H1 (cell line): ENCODE results near the gene VAPB. TPM values are rescaled to one million over a fixed set of nuclear protein-coding genes. Genes with fewer than 3 reads are reported as not detected.

Experiments used
- CTCF ChIA-PET: fragments of 300-600 bp; sonication (Branson Sonifier 250); formaldehyde crosslinking; loops from one replicate; lab custom pipeline; 2021; ENCODE audit not compliant: partially characterized antibody; lab: Charles Lee
- POLR2A ChIA-PET: fragments of 300-600 bp; sonication (Branson Sonifier 250); formaldehyde crosslinking; loops from one replicate; lab custom pipeline; 2021; ENCODE audit warnings: inconsistent platforms; ENCODE audit not compliant: partially characterized antibody; lab: Charles Lee
- DNase-seq, 2 experiments: peaks; one replicate each; pipeline versions ENCODE4 v3.0.0 to v3.0.0-alpha.2; 2010 to 2022; ENCODE audit warnings: low spot score in 2 of 2, low read depth in 1 of 2, mixed read lengths in 1 of 2
- FAIRE-seq: peaks from 2 replicates; lab custom pipeline; 2011; peaks lifted over from hg19 to GRCh38; lab: Jason Lieb, UNC
- H2AFZ ChIP-seq: 2 replicates; pipeline ENCODE4 v1.8.1; 2012; ENCODE audit warnings: low read length, inconsistent platforms
- H2AK5ac ChIP-seq: 2 replicates; pipeline ENCODE4 v1.6.1; 2013; ENCODE audit warnings: low read depth, low read length
- H2BK120ac ChIP-seq: replicated peaks from 2 replicates; pipeline ENCODE3; 2013; ENCODE audit warnings: low read depth, low read length, inconsistent platforms
- H2BK12ac ChIP-seq: 2 replicates; pipeline ENCODE4 v1.6.1; 2013; ENCODE audit warnings: low read depth, low read length
- H2BK15ac ChIP-seq: 2 replicates; pipeline ENCODE4 v1.6.1; 2013; ENCODE audit warnings: low read length
- H2BK20ac ChIP-seq: 2 replicates; pipeline ENCODE4 v1.6.1; 2013; ENCODE audit warnings: low read length
- H2BK5ac ChIP-seq: 2 replicates; pipeline ENCODE4 v1.6.1; 2013; ENCODE audit warnings: low read depth, low read length
- H3K14ac ChIP-seq: 2 replicates; pipeline ENCODE4 v1.6.1; 2013; ENCODE audit warnings: inconsistent platforms; ENCODE audit not compliant: insufficient read length
- H3K18ac ChIP-seq: 2 replicates; pipeline ENCODE4 v1.6.1; 2013; ENCODE audit warnings: low read length; ENCODE audit errors: extremely low read depth
- H3K23ac ChIP-seq: 2 replicates; pipeline ENCODE4 v1.6.1; 2013; ENCODE audit warnings: inconsistent platforms; ENCODE audit not compliant: insufficient read length
- H3K23me2 ChIP-seq: 2 replicates; pipeline ENCODE4 v1.6.1; 2013; ENCODE audit warnings: low read depth, low read length
- H3K27ac ChIP-seq: 2 replicates; pipeline ENCODE4 v1.6.1; 2011; ENCODE audit warnings: low read depth, low read length, inconsistent platforms
- H3K27me3 ChIP-seq, 4 experiments: replicated peaks in 1 of 4; 1 replicate in 1 of 4; 2 replicates in 3 of 4; pipeline versions ENCODE4 v1.6.1 to v1.8.1; 2011 to 2013; ENCODE audit warnings: low read length in 3 of 4, mild to moderate bottlenecking in 3 of 4, inconsistent platforms in 2 of 4, mixed read lengths in 2 of 4, moderate library complexity in 1 of 4; ENCODE audit not compliant: control insufficient read depth in 3 of 4, insufficient read depth in 3 of 4; ENCODE audit errors: extremely low read depth in 1 of 4
- H3K36me3 ChIP-seq, 4 experiments: 2 replicates each; pipeline versions ENCODE4 v1.6.1 to v1.8.1; 2011 to 2013; ENCODE audit warnings: mild to moderate bottlenecking in 4 of 4, low read length in 3 of 4, moderate library complexity in 2 of 4, control low read depth in 1 of 4, inconsistent platforms in 1 of 4; ENCODE audit not compliant: insufficient read depth in 4 of 4, control insufficient read depth in 2 of 4
- H3K4ac ChIP-seq: replicated peaks from 2 replicates; pipeline ENCODE3; 2013; ENCODE audit warnings: low read length, low read depth, mixed read lengths, inconsistent platforms; ENCODE audit not compliant: insufficient read length
- H3K4me1 ChIP-seq, 4 experiments: replicated peaks in 1 of 4; 1 replicate in 1 of 4; 2 replicates in 3 of 4; pipeline versions ENCODE4 v1.6.1 to v1.8.1; 2011 to 2013; ENCODE audit warnings: low read length in 3 of 4, inconsistent platforms in 2 of 4, mixed read lengths in 1 of 4; ENCODE audit not compliant: insufficient read depth in 4 of 4, control insufficient read depth in 3 of 4
- H3K4me2 ChIP-seq, 2 experiments: 2 replicates each; pipeline versions ENCODE4 v1.6.1 to v1.8.1; 2011 to 2013; ENCODE audit warnings: low read depth in 2 of 2, low read length in 2 of 2, control low read depth in 1 of 2, inconsistent platforms in 1 of 2, mild to moderate bottlenecking in 1 of 2; ENCODE audit not compliant: insufficient read depth in 1 of 2
- H3K4me3 ChIP-seq, 4 experiments: fragments of 200-600, 300-600 bp in 1 of 4; sonication (generic), shearing (Covaris generic), sonication (Bioruptor Twin) in 1 of 4; 2 replicates each; pipeline versions ENCODE4 v1.5.1 to v1.8.1; 2011 to 2016; ENCODE audit warnings: low read length in 4 of 4, low read depth in 3 of 4, control low read depth in 2 of 4, inconsistent platforms in 2 of 4, mild to moderate bottlenecking in 2 of 4, mixed read lengths in 1 of 4, moderate library complexity in 1 of 4; ENCODE audit not compliant: insufficient read depth in 2 of 4; ENCODE audit errors: extremely low read depth in 1 of 4
- H3K56ac ChIP-seq: replicated peaks from 2 replicates; pipeline ENCODE3; 2013; ENCODE audit warnings: low read depth, mild to moderate bottlenecking, mixed read lengths, low read length, inconsistent platforms; ENCODE audit not compliant: insufficient read length
- H3K79me1 ChIP-seq: 2 replicates; pipeline ENCODE4 v1.6.1; 2013; ENCODE audit warnings: low read depth, low read length, control low read depth
- H3K79me2 ChIP-seq, 2 experiments: 2 replicates each; pipeline versions ENCODE4 v1.6.1 to v1.8.1; 2012 to 2013; ENCODE audit warnings: low read length in 2 of 2, mild to moderate bottlenecking in 2 of 2, inconsistent platforms in 1 of 2; ENCODE audit not compliant: insufficient read depth in 2 of 2, control insufficient read depth in 1 of 2
- H3K9ac ChIP-seq, 4 experiments: replicated peaks in 1 of 4; 1 replicate in 1 of 4; 2 replicates in 3 of 4; pipeline versions ENCODE4 v1.6.1 to v1.8.1; 2011 to 2013; ENCODE audit warnings: low read depth in 3 of 4, low read length in 3 of 4, control low read depth in 2 of 4, mild to moderate bottlenecking in 2 of 4, moderate library complexity in 2 of 4, inconsistent platforms in 1 of 4; ENCODE audit errors: extremely low read depth in 1 of 4
- H3K9me3 ChIP-seq, 2 experiments: 2 replicates each; pipeline versions ENCODE4 v1.6.1 to v1.8.1; 2012 to 2013; ENCODE audit warnings: mild to moderate bottlenecking in 2 of 2, moderate library complexity in 2 of 2, control low read depth in 1 of 2, inconsistent platforms in 1 of 2, low read depth in 1 of 2, low read length in 1 of 2, mixed read lengths in 1 of 2; ENCODE audit not compliant: insufficient read depth in 2 of 2
- H4K20me1 ChIP-seq, 2 experiments: replicated peaks in 1 of 2; 2 replicates each; pipeline versions ENCODE3 to v1.8.1; 2011 to 2013; ENCODE audit warnings: inconsistent platforms in 2 of 2, low read length in 2 of 2, mild to moderate bottlenecking in 1 of 2; ENCODE audit not compliant: insufficient read depth in 2 of 2, control insufficient read depth in 1 of 2
- H4K5ac ChIP-seq: 2 replicates; pipeline ENCODE4 v1.6.1; 2013; ENCODE audit warnings: low read length, low read depth, mixed read lengths, inconsistent platforms; ENCODE audit not compliant: insufficient read length
- H4K8ac ChIP-seq: 2 replicates; pipeline ENCODE4 v1.8.0; 2013; ENCODE audit warnings: mild to moderate bottlenecking, moderate library complexity, low read length, inconsistent platforms; ENCODE audit not compliant: insufficient read depth; ENCODE audit errors: extremely low read depth
- H4K91ac ChIP-seq: replicated peaks from 2 replicates; pipeline ENCODE3; 2013; ENCODE audit warnings: low read length, mixed read lengths, inconsistent platforms; ENCODE audit not compliant: insufficient read length
- ATF3 ChIP-seq: IDR thresholded peaks from 2 replicates; pipeline ENCODE4 v1.6.1; 2011; ENCODE audit warnings: low read depth, mild to moderate bottlenecking, low read length; ENCODE audit not compliant: insufficient read depth
- CREB1 ChIP-seq: IDR thresholded peaks from 2 replicates; pipeline ENCODE4 v1.6.1; 2012; ENCODE audit warnings: inconsistent platforms
- KDM5A ChIP-seq: fragments of 200-600 bp; IDR thresholded peaks from 2 replicates; pipeline ENCODE4 v1.7.1; 2012; ENCODE audit warnings: mild to moderate bottlenecking, low read length, inconsistent platforms, mixed read lengths
- MAFK ChIP-seq: IDR thresholded peaks from 2 replicates; pipeline ENCODE4 v1.6.1; 2012; ENCODE audit warnings: low read depth, mild to moderate bottlenecking, improper control_type of control experiment, low read length
- POU5F1 ChIP-seq: IDR thresholded peaks from 2 replicates; pipeline ENCODE4 v1.6.1; 2011; ENCODE audit warnings: low read depth, mild to moderate bottlenecking, low read length, moderate library complexity
- RAD21 ChIP-seq, 2 experiments: IDR thresholded peaks in 1 of 2; conservative IDR thresholded peaks in 1 of 2; 2 replicates each; pipeline ENCODE4 v1.6.1; 2011; ENCODE audit warnings: low read depth in 2 of 2, low read length in 2 of 2, improper control_type of control experiment in 1 of 2, inconsistent platforms in 1 of 2, mild to moderate bottlenecking in 1 of 2, moderate library complexity in 1 of 2
- RFX5 ChIP-seq: IDR thresholded peaks from 2 replicates; pipeline ENCODE4 v1.6.1; 2011; ENCODE audit warnings: low read depth, low read length, improper control_type of control experiment, borderline replicate concordance
- SAP30 ChIP-seq: fragments of 300-600 bp; sonication (generic); IDR thresholded peaks from 2 replicates; pipeline ENCODE4 v1.7.1; 2012; ENCODE audit warnings: low read length, moderate library complexity, mild to moderate bottlenecking, inconsistent platforms; ENCODE audit not compliant: insufficient read depth, insufficient replicate concordance
- SIN3A ChIP-seq, 2 experiments: IDR thresholded peaks in 1 of 2; conservative IDR thresholded peaks in 1 of 2; 2 replicates each; pipeline ENCODE4 v1.6.1; 2011 to 2012; ENCODE audit warnings: low read length in 2 of 2, improper control_type of control experiment in 1 of 2, low read depth in 1 of 2, mild to moderate bottlenecking in 1 of 2
- SIX5 ChIP-seq: IDR thresholded peaks from 2 replicates; pipeline ENCODE4 v1.6.1; 2011; ENCODE audit warnings: mild to moderate bottlenecking, low read depth, low read length
- SUZ12 ChIP-seq: fragments of 200-600 bp; sonication (generic); IDR thresholded peaks from 2 replicates; pipeline ENCODE4 v1.6.1; 2012; ENCODE audit warnings: mild to moderate bottlenecking, inconsistent platforms, low read length, moderate library complexity, mixed read lengths
- TAF1 ChIP-seq: IDR thresholded peaks from 2 replicates; pipeline ENCODE4 v1.6.1; 2011; ENCODE audit warnings: mild to moderate bottlenecking, low read depth, low read length
- WGBS, 2 experiments: shearing (Covaris generic) in 1 of 2; methylation state at CpG; one replicate each; pipeline versions ENCODE4 v1.1.6 to v1.1.7; 2013 to 2015; ENCODE audit warnings: low lambda C conversion rate in 2 of 2, mixed read lengths in 2 of 2, inconsistent platforms in 1 of 2, low coverage in 1 of 2, missing lambda C conversion rate in 1 of 2; ENCODE audit not compliant: insufficient replicate concordance in 2 of 2, insufficient coverage in 1 of 2, insufficient read length in 1 of 2; ENCODE audit errors: extremely low coverage in 1 of 2, missing lambda C conversion rate in 1 of 2; 5-methylcytosine and 5-hydroxymethylcytosine counted together
- polyA plus RNA-seq, 7 experiments: library from polyadenylated mRNA; depleted of rRNA in 3 of 7; stranded (reverse) in 5 of 7; unstranded in 2 of 7; fragments of >200 nt in 5 of 7; fragments of 200-250 nt in 2 of 7; gene quantifications; 1 replicate in 5 of 7; 2 replicates in 1 of 7; 4 replicates in 1 of 7; pipeline versions ENCODE4 v1.2.1 to v1.2.3, GENCODE V29; 2011 to 2013; ENCODE audit warnings: missing spikeins in 2 of 7, mixed read lengths in 2 of 7
- total RNA-seq: library from RNA; stranded (reverse); fragmentation: NEBNext Ultra II Directional; extraction: Animal tissue kit (Norgen Biotek cat#: 25700); gene quantifications from 2 replicates; pipeline ENCODE4 v1.2.1, GENCODE V29; 2021

VAPB gene
- total and polyA plus RNA-seq, 2 of the 8 experiments (the other 6 are each of a cell fraction or from before 2014, with no cell fraction given): 24.4 to 62.8 TPM

GRCh38 chr20:58361481-58362205 is 27.4 kb upstream of the VAPB start:
- H2BK5ac ChIP-seq: no peak overlapping the region
- H2BK20ac ChIP-seq: no peak overlapping the region
- no peak for FAIRE-seq
- no peak overlapping the region for H3K27ac ChIP-seq
- H3K36me3 ChIP-seq: peaks cover 0 to 10% (median 2%) of the 10 kb centered on the region in 4 experiments; a peak in 5 of 8 replicates
- H2BK15ac ChIP-seq: no peak overlapping the region
- no peaks in the 10 kb centered on the region for H3K9me3 ChIP-seq
- H4K91ac ChIP-seq: no peak overlapping the region
- H2AFZ ChIP-seq: no peak overlapping the region
- H3K4me3 ChIP-seq: no peak overlapping the region
- H3K18ac ChIP-seq: no peak overlapping the region
- no peak for DNase-seq
- H2BK120ac ChIP-seq: no peak overlapping the region
- no peak overlapping the region for H3K4ac ChIP-seq
- no peak overlapping the region for H2AK5ac ChIP-seq
- H3K4me1 ChIP-seq: no peaks in the 10 kb centered on the region
- H3K79me2 ChIP-seq: no peaks in the 10 kb centered on the region
- no peaks in the 10 kb centered on the region for H3K79me1 ChIP-seq
- H3K27me3 ChIP-seq: no peaks in the 10 kb centered on the region
- CTCF ChIA-PET: interaction anchor here (0.7 to 5.4 kb wide), 8 partner anchors 14 to 551 kb away, joined by 3 to 20 read pairs (median 5); no protein-coding TSS in a partner anchor
- H3K23ac ChIP-seq: no peak overlapping the region
- H3K14ac ChIP-seq: no peak overlapping the region
- H3K9ac ChIP-seq: no peak overlapping the region
- no peak overlapping the region for H4K5ac ChIP-seq
- WGBS, 2 experiments: 93% methylated on average over 9 of the region's 9 CpGs; no CpG with 5 or more reads in 1 of the 2 experiments
- POLR2A ChIA-PET: interaction anchor here (1.4 to 1.6 kb wide), 2 partner anchors 27 to 114 kb away, joined by 3 read pairs; partner anchors contain the start of gene VAPB
- H3K56ac ChIP-seq: no peak overlapping the region
- no peak overlapping the region for H3K4me2 ChIP-seq
- H2BK12ac ChIP-seq: no peak overlapping the region
- no peaks in the 10 kb centered on the region for H4K20me1 ChIP-seq
- no peak overlapping the region for H4K8ac ChIP-seq
- H3K23me2 ChIP-seq: no peaks in the 10 kb centered on the region
- TF ChIP-seq ATF3: no peak
- TF ChIP-seq SIN3A (conservative IDR thresholded peaks at IDR 0.05 in 1 of 2, IDR thresholded peaks at IDR 0.05 in 1 of 2; ENCODE audit: low read depth in 1 of 2, low read length in 2 of 2): no peak
- no peak for TF ChIP-seq SIX5
- no peak for TF ChIP-seq MAFK
- no peak for TF ChIP-seq RAD21 (IDR thresholded peaks at IDR 0.05 in 1 of 2, conservative IDR thresholded peaks at IDR 0.05 in 1 of 2; ENCODE audit: low read depth in 2 of 2, low read length in 2 of 2)
- TF ChIP-seq KDM5A: no peak
- no peak for TF ChIP-seq SAP30
- no peak for TF ChIP-seq CREB1
- no peak for TF ChIP-seq POU5F1
- TF ChIP-seq SUZ12: no peak
- TF ChIP-seq TAF1: no peak
- no peak for TF ChIP-seq RFX5
